ENCODE results near the gene FANCI.

FANCI gene

DNA sequence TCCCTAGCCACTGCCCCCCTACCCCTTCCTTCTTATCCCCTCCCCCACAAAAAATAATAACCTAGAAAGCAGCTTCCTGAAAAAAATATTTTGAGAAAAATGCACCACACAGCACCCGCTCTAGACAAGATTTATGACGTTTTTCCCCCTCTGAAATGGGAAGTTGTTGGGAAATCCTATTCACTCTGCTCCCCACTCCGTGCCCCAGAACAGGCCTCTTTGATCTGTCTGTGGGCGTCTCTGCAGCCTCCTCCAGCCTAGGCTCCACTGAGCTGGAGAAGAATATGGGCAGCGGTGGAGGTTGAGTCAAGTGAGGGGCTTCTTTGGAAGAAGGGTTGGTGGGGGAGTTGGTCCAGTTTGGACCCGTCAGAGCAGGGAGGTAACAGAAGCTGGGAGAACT lies 119.4 kb downstream of the FANCI start:
- DNase-seq = no peak

DNA sequence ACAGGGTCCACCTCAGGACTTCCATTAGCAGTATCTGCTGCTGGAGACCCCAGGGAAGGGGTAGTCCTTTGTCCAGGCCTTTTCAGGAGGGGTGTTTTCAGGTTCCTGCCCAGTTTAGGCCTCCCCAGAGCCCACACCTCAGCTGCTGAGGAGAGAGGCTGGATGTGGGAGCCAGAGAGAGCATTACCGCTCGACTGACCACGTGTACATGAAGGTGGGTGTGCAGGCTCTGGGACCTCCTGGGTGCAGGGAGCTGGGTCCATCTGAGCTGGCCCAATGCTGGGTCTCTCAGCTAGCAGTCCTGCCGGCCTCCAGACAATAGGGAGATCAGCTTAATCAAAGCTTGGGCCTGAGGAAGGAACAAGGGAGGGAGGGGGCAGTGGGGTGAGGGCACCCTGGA lies 120.0 kb downstream of the FANCI start:
- no peak for DNase-seq

DNA sequence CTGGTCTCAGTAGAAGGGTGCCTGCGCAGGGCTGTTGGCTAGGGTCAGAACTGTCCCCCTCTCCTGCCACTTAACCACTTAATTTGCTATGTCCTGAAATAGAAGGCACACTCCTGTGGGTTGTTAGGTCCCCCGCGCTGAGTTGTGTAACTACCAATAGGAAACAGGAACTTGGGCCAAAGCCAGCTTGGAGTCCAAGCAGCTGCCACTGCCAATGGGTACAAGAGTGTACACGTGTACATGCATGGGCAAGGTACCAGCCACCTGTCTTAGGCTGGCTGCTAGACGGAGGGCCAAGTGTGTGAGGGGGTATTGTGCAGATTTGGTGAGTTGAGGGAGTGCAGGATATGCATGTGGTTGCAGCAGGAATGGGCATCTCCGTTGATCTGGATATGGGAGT lies 120.6 kb downstream of the FANCI start:
- DNase-seq = no peak

DNA sequence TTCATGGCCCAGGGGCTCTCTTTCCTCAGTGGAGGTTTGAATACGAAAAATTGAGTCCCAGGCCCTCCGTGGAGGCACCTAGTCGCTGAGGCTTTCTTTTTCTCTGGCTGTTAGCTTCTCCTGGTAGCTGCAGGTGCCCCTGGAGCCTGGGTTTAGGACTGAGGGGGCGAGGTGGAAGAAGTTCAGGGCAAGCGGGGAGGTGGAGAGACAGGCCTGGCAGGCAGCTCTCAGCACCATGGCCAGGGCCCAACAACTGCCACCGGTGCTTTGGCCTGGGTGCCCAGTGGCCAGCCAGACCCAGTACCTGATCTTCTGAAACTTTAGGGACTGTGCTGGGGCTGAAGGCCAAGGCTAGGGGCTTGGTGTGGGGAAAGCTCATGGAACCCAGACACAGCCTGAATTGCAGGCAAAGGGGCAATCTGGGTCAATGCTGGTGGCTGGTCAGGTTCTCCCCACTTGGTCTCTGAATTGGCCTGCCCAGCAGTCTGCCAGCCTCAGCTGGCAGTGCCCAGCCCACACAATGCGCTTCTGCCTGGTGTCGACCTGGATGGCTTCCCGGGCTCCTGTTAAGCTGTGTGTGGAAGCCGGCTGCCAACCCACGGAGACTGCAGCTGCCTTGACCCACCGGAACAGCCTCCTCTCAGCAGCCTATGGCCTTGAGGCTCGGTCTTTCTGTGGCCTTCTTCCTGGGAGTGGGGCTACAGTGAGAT lies 121.1 kb downstream of the FANCI start:
- DNase-seq = peak in 1 of 2 donors; percentile 55

DNA sequence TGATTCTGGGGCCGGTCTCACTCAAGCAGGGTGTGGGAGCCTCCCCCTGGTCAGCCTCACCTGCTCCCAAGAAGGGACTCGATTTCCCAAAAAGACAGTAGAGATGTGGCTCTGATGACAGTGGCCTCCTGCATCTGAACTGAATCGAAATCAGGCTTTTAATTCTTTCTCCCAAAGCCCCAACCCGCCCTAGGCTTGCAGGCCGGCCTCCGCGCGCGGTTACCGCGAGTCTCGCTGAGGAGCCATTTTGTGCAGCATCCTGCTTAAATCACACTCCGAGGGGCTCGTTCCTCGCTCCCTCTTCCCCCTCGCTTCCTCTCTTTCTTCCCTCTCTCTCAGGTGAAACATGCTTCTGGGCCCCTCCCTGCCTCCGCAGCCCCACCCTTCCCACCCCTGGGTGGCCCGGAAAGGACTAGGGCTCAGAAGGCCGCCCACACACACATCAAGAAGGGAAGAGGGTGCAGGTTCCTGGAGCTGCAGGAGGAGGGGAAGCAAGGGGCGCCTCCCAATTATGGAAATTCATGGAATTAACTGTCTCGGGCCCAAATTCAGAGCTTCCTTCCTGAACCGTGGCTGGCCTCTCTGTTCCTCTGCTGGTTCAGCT lies 121.8 kb downstream of the FANCI start:
- DNase-seq = no peak
